Choroid plexus epithelial cell (primary cell): Measurements from ENCODE around the gene F10.
A peak's percentile ranks its signal among the peaks of the same experiment; 100 is the strongest.

Experiments
- DNase-seq: peaks from one replicate; pipeline ENCODE4 v3.0.0-alpha.2; 2010; ENCODE audit warnings: low read depth
- H3K4me3 ChIP-seq: 2 replicates; pipeline ENCODE4 v1.5.1; 2011; ENCODE audit warnings: low read depth, mild to moderate bottlenecking, control low read depth, low read length, moderate library complexity
- TF ChIP-seq, protein P1 (sequence below): conservative IDR thresholded peaks from 2 replicates; pipeline ENCODE4 v1.5.1; 2011; ENCODE audit warnings: low read depth, mild to moderate bottlenecking, control low read depth, inconsistent platforms, low read length, moderate library complexity

The F10 gene

DNA sequence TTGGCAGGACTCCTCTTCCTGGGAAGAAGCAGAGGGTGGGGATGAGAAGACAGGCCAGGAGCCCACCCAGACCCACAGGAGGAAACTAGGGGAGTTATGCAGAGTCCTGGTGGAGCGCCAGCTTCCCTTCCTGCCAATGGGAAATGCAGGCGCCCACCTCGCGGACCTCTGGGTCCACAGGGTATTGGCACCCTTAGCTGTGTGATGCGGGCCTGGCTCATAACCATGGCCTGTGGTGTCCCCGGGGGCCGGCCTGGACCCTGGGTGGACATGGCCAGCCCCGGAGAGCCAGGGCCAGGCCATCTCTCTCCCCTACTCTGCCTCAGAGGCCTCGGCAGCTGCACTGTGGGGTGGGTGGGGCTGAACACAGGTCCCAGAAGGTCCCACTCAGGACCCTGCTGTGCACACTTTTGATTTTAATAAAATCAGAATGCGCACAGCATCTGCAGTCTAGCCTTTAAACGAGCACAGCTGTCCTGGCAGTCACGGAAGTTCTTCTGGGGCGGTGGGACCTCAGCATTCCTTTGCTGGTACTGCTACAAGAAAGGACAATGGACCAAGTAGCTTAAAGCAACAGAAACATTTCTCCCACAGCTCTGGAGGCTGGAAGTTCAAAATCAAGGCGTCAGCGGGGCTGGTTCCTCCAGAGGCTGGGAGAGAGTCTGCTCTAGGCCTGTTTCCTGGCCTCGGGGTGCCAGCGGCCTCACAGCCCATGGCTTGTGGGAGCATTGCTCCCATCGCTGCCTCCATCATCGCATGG is 1.8 kb downstream of the F10 start:
- no peak for DNase-seq
- TF ChIP-seq, protein P1, sequence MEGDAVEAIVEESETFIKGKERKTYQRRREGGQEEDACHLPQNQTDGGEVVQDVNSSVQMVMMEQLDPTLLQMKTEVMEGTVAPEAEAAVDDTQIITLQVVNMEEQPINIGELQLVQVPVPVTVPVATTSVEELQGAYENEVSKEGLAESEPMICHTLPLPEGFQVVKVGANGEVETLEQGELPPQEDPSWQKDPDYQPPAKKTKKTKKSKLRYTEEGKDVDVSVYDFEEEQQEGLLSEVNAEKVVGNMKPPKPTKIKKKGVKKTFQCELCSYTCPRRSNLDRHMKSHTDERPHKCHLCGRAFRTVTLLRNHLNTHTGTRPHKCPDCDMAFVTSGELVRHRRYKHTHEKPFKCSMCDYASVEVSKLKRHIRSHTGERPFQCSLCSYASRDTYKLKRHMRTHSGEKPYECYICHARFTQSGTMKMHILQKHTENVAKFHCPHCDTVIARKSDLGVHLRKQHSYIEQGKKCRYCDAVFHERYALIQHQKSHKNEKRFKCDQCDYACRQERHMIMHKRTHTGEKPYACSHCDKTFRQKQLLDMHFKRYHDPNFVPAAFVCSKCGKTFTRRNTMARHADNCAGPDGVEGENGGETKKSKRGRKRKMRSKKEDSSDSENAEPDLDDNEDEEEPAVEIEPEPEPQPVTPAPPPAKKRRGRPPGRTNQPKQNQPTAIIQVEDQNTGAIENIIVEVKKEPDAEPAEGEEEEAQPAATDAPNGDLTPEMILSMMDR: no peak
- H3K4me3 ChIP-seq: no peak overlapping the region

DNA sequence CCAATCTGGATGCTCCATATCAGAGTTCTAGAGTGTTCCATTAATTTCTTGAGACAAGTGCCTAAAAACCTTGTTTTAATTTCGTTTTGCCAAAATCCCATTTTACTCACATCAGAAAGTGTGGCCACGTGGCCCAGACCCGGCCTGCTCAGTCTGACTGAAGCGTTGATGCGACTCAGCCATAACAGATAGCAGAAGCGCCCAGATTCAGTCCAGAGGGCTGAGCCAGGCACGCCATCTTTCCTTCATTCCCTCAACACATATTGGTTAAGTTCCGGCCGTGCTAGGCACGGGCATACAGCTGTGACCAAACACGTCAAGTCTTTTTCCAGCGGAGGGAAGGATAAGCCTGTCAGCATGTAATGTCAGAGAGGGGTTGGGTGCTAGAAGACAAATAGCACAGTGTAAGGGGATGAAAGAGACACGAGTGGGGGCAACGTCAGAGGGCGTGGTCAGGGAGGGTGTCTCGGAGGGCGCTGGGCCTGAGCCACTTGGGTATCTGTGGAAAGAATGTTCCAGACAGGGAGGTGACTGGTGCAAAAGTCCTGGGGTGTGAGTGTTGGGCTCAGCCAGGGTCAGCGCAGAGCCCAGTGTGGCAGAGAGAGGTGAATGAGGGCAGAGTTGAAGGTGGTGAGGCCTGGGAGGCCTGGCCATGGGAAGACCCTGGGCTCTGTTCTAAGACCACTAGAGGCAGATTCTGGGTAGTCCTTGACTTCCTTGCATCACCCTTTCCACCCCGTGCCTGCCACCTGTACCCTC is 3.1 kb downstream of the F10 start:
- H3K4me3 ChIP-seq: no peak overlapping the region
- no peak for DNase-seq
- TF ChIP-seq, protein P1: no peak

DNA sequence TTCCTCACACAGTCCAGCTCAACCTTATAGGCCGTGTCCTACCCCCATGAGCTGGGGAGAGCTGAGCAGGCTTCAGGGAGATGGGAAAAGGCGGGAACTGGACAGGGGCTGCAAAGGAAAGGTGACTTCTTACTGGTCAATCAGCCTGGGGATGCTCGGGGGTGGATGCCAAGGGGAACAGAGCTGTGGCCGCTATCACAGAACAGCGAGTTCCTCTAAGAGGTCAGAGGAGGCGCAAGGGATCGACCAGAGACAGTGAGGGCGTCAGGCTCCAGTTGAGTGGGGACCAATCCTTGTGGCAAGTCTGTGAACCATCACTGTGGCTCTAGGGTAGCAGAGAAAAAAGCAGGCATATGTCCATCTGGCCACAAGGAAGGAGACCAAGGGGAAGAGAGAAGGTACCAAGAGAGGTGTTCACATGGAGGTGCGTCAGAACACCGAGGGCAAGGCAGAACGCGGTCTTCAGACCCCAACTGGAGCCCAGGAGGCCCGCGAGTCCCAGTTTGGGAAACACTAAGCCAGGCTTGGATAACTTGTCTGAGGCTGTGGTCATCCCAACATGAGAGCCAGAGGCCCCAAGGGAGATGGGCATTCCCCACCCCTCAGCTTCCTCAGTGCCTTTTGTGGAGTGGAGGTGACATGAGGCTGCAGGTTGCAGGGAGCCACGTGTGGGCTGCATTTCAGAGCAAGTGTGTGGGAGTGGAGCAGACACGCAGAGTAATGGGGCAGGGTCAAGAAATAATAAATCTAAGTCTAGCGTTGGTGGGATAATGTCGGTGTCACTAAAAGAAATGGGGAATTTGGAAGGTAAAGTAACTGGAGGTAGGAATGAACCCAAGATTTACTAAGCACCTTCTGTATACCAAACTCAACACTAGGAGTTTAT is 3.9 kb downstream of the F10 start:
- TF ChIP-seq, protein P1: no peak
- DNase-seq: no peak
- H3K4me3 ChIP-seq: no peak overlapping the region

DNA sequence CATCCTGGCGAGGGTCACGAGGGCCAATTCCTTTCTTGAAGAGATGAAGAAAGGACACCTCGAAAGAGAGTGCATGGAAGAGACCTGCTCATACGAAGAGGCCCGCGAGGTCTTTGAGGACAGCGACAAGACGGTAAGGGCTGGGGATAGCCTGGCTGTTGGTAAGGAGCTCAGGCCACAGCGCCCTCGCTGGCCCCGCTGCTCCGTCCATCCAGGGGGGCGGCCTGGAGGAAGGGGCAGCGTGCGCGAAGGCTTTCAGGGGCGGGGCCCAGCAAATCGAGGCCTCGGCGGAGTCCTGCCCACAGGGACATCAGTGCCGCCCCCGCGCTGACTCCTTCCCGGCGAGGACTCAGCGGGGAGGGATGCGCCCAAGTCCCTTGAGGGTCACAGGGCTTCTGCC is 6.9 kb downstream of the F10 start:
- TF ChIP-seq, protein P1: no peak
- no peak for DNase-seq
- no peak overlapping the region for H3K4me3 ChIP-seq

DNA sequence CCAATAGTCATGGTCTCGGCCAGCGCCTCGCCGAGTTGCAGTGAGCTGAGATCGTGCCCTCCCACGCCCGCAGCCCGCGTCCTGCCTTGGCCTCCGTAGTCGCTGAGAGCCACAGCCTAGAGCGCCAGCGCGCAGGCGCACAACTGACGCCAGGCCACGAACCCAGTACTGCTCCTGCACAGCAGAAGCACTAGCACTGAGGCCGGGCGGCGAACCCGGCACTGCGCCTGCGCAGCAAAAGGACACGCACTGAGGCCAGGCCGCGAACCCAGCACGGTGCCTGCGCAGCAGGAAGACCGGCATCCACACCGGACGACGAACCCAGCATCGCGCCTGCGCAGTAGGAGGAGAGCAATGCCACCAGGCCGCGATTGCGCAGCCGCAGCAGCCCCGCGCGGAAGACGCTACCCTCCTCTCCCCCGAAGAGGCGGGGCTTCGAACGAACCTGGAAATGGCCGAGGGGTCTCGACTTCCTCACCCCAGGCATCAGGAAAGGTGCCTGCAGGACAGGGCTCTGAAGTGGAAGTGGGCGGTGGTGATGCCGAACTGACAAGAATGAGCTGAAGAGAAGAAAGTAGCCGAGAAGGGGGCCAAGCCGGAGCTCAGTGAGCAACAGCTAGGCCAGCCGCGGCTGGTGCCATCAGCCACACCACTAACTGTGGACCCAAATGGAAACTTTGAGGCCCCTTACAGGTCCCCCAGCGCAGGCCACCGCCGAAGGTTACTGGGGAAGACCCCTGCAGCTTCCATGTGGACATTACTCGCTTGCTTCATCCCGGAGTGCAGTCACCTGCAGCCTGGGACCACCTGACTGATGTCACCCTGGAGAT is 7.5 kb downstream of the F10 start:
- H3K4me3 ChIP-seq: peak overlapping the region; percentile 39
- TF ChIP-seq, protein P1: no peak
- peak; percentile 26 for DNase-seq

DNA sequence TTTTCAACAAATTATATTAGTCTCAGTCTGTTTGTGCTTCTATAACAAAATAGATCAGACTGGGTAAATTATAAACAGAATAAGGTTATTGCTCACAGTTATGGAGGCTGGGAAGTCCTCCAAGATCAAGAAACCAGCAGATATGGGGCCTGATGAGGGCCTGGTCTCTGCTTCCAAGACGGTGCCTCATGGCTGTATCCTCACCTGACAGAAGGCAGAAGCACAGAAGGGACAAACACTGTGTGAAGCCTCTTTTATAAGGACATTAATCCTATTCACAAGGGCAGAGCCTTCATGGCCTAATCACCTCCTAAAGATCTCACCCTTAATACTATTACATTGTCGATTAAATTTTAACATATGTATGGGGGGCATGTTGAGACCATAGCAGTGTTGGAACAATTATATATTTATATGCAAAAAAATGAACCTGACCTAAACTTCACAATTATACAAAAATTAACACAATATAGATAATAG is 12.7 kb downstream of the F10 start:
- DNase-seq: no peak
- TF ChIP-seq, protein P1: no peak
- H3K4me3 ChIP-seq: no peak overlapping the region
